Spleen (tissue), 11 donors: ENCODE data around the gene ADGRL3. TPM values are rescaled to one million over a fixed set of nuclear protein-coding genes. Genes with fewer than 3 reads are reported as not detected.

Experiments
- DNase-seq: peaks from one replicate; pipeline ENCODE4 v3.0.0-alpha.2; 2020
- H3K27ac ChIP-seq, 8 donors: fragments of 200-600 bp; sonication (generic) in 7 of 8; 1 replicate in 4 of 8; 2 replicates in 4 of 8; pipeline versions ENCODE4 v1.5.0 to v1.8.0; 2016 to 2021; ENCODE audit warnings: inconsistent platforms in 4 of 8, mild to moderate bottlenecking in 4 of 8, moderate library complexity in 1 of 8
- H3K27me3 ChIP-seq, 7 donors: fragments of 200-600 bp; sonication (generic) in 6 of 7; replicated peaks in 1 of 7; 1 replicate in 4 of 7; 2 replicates in 3 of 7; pipeline versions ENCODE4 v1.5.0 to v1.8.0; 2016 to 2021; ENCODE audit warnings: inconsistent platforms in 3 of 7, mild to moderate bottlenecking in 1 of 7
- H3K36me3 ChIP-seq, 6 donors: fragments of 200-600 bp; sonication (generic) in 5 of 6; 1 replicate in 4 of 6; 2 replicates in 2 of 6; pipeline versions ENCODE4 v1.5.0 to v1.8.0; 2016 to 2021; ENCODE audit warnings: inconsistent platforms in 2 of 6
- H3K4me1 ChIP-seq, 6 donors: fragments of 200-600 bp; sonication (generic) in 5 of 6; 1 replicate in 3 of 6; 2 replicates in 3 of 6; pipeline versions ENCODE4 v1.5.0 to v1.8.0; 2016 to 2021; ENCODE audit warnings: inconsistent platforms in 3 of 6
- H3K4me3 ChIP-seq, 8 donors: fragments of 200-600 bp; sonication (generic) in 7 of 8; 1 replicate in 4 of 8; 2 replicates in 4 of 8; pipeline versions ENCODE4 v1.5.0 to v1.8.0; 2016 to 2021; ENCODE audit warnings: inconsistent platforms in 4 of 8, mild to moderate bottlenecking in 4 of 8, moderate library complexity in 2 of 8
- H3K9me3 ChIP-seq, 8 donors: fragments of 200-600 bp; sonication (generic) in 7 of 8; 1 replicate in 4 of 8; 2 replicates in 4 of 8; pipeline versions ENCODE4 v1.5.0 to v1.8.0; 2016 to 2021; ENCODE audit warnings: inconsistent platforms in 4 of 8
- CTCF ChIP-seq, 11 experiments: fragments of 200-600 bp in 7 of 11; fragments of 450-650 bp in 4 of 11; sonication (generic) in 4 of 11; IDR thresholded peaks in 8 of 11; conservative IDR thresholded peaks in 3 of 11; 1 replicate in 7 of 11; 2 replicates in 4 of 11; pipeline versions ENCODE4 v1.4.0 to v1.8.0; 2016 to 2021; ENCODE audit warnings: antibody characterized with exemption in 11 of 11, inconsistent platforms in 4 of 11, mild to moderate bottlenecking in 1 of 11
- POLR2A ChIP-seq, 3 donors: fragments of 450-650 bp; IDR thresholded peaks; one replicate each; pipeline ENCODE4 v1.5.1; 2017; ENCODE audit warnings: antibody characterized with exemption in 3 of 3, mild to moderate bottlenecking in 1 of 3
- POLR2AphosphoS5 ChIP-seq, 3 donors: sonication (generic); formaldehyde crosslinking; IDR thresholded peaks; one replicate each; pipeline ENCODE4 v1.5.1; 2017; ENCODE audit warnings: antibody characterized with exemption in 3 of 3
- WGBS, 5 donors: extraction: QIAGEN DNeasy Blood & Tissue Kit in 3 of 5; methylation state at CpG; one replicate each; pipeline versions ENCODE4 v1.1.5 to v1.1.7; 2013 to 2018; 5-methylcytosine and 5-hydroxymethylcytosine counted together
- intact Hi-C: fragments of 100-400 bp; cut with DNase I; formaldehyde crosslinking; loops from one replicate; pipeline ENCODE4 v1.15.0; 2023; ENCODE audit warnings: low total_unique reads
- polyA plus RNA-seq, 3 donors: library from polyadenylated mRNA; stranded (reverse); fragments of 200-250 nt; gene quantifications; one replicate each; pipeline ENCODE4 v1.2.1, GENCODE V29; 2013
- total RNA-seq, 7 donors: library from RNA; depleted of rRNA in 3 of 7; stranded (reverse); fragments of >200 nt in 3 of 7; fragmentation: NEBNext Ultra II Directional in 4 of 7; extraction: Animal tissue kit (Norgen Biotek cat#: 25700) in 4 of 7; gene quantifications; one replicate each; pipeline versions ENCODE4 v1.1.0 to v1.2.1, GENCODE V29; 2016 to 2021
- donor health status: healthy with polysubstance abuse.
- donor health status: DM: no; HTN: no; CAD: no; lungs with moderate emphysema.
- donor health status: DM: no; HTN: no; CAD: no.
- donor health status: Bipolar disorder and iron deficiency.
- donor health status: healthy.
- donor health status: DM: no; HTN: no; CAD: no.
- donor health status: DM: yes; HTN: yes; CAD: no.

Gene ADGRL3
- total and polyA plus RNA-seq, 10 donors, result 0.09 to 0.92 (median 0.46) TPM; not detected in 1

GRCh38 chr4:61461956-61462355 is 261.8 kb downstream of the ADGRL3 start:
- Histone ChIP-seq H3K27ac (no peak overlapping the region), H3K27me3 (no peaks in the 10 kb centered on the region), H3K4me3 (no peak overlapping the region), H3K4me1 (no peaks in the 10 kb centered on the region), H3K9me3 (peaks cover 0 to 10% (median 0%) of the 10 kb centered on the region in 8 donors), H3K36me3 (no peaks in the 10 kb centered on the region)
- TF ChIP-seq POLR2AphosphoS5 (IDR thresholded peaks at IDR 0.05), result no peak
- TF ChIP-seq CTCF (IDR thresholded peaks at IDR 0.05 in 8 of 11, conservative IDR thresholded peaks at IDR 0.05 in 3 of 11), result no peak
- intact Hi-C loops, result no loop called here
- DNase-seq, result no peak
- WGBS, 5 donors, result 63 to 78% (median 72%) methylated on average over 1 of the region's 1 CpG

GRCh38 chr4:61462451-61463326 is 262.6 kb downstream of the ADGRL3 start:
- DNase-seq, result no peak
- 59 to 70% (median 66%) methylated on average over 5 of the region's 5 CpGs for WGBS, 5 donors
- Histone ChIP-seq H3K27me3 (no peaks in the 10 kb centered on the region), H3K27ac (no peak overlapping the region), H3K9me3 (peaks cover 0 to 10% (median 0%) of the 10 kb centered on the region in 8 donors), H3K4me1 (no peaks in the 10 kb centered on the region), H3K36me3 (no peaks in the 10 kb centered on the region), H3K4me3 (no peak overlapping the region)
- TF ChIP-seq POLR2A (IDR thresholded peaks at IDR 0.05) (no peak), POLR2AphosphoS5 (IDR thresholded peaks at IDR 0.05) (no peak), CTCF (IDR thresholded peaks at IDR 0.05 in 8 of 11, conservative IDR thresholded peaks at IDR 0.05 in 3 of 11) (no peak)
- intact Hi-C loops, result no loop called here

GRCh38 chr4:61468024-61468720 is 268.0 kb downstream of the ADGRL3 start:
- no peak for TF ChIP-seq CTCF (IDR thresholded peaks at IDR 0.05 in 8 of 11, conservative IDR thresholded peaks at IDR 0.05 in 3 of 11)
- TF ChIP-seq POLR2AphosphoS5 (IDR thresholded peaks at IDR 0.05), result no peak
- TF ChIP-seq POLR2A (IDR thresholded peaks at IDR 0.05), result no peak
- peaks cover 0 to 4% (median 0%) of the 10 kb centered on the region in 8 donors for H3K9me3 ChIP-seq
- no peaks in the 10 kb centered on the region for H3K36me3 ChIP-seq
- intact Hi-C loops, result no loop called here
- H3K27ac ChIP-seq, result no peak overlapping the region
- H3K4me3 ChIP-seq, result no peak overlapping the region
- no peaks in the 10 kb centered on the region for H3K27me3 ChIP-seq
- 62 to 76% (median 68%) methylated on average over 6 of the region's 6 CpGs for WGBS, 5 donors
- no peak for DNase-seq
- H3K4me1 ChIP-seq, result no peaks in the 10 kb centered on the region

- WGBS, 5 donors, result 77 to 89% (median 83%) methylated on average over 3 of the region's 3 CpGs
- no peak overlapping the region for H3K27ac ChIP-seq
- no peaks in the 10 kb centered on the region for H3K27me3 ChIP-seq
- intact Hi-C loops, result no loop called here
- TF ChIP-seq POLR2A (IDR thresholded peaks at IDR 0.05), result no peak
- H3K36me3 ChIP-seq, result no peaks in the 10 kb centered on the region
- H3K4me1 ChIP-seq, result no peaks in the 10 kb centered on the region
- no peaks in the 10 kb centered on the region for H3K9me3 ChIP-seq
- DNase-seq, result no peak
- no peak overlapping the region for H3K4me3 ChIP-seq
Observed at GRCh38 chr4:61473306-61473705, 273.2 kb downstream of the ADGRL3 start.
